GM21367 (cell line): ENCODE data around the gene PFDN2.

ENCODE experiments used
- ATAC-seq: cut with Tn5 transposase; IDR thresholded peaks from one replicate; pipeline ENCODE4 v1.9.1; 2021; ENCODE audit not compliant: unreplicated experiment

PFDN2 gene

DNA sequence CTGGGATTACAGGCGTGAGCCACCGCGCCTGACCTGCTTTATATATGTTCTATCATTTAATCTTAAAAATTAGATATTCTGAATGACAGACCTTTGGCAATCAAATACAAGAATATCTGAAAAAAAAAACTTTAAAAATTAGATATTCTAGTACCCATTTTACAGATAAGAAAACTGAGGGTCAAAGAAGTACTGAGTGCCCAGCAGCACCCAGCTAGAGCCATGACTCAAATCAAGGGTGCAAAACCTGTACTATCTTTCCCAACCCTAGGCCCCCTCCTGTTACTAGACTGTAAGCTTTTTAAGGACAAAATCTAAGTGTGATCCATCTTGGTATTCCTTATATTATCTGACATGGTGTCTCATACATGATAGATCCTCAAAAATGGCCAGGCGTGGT lies 56.4 kb downstream of the PFDN2 start:
- no peak for ATAC-seq

DNA sequence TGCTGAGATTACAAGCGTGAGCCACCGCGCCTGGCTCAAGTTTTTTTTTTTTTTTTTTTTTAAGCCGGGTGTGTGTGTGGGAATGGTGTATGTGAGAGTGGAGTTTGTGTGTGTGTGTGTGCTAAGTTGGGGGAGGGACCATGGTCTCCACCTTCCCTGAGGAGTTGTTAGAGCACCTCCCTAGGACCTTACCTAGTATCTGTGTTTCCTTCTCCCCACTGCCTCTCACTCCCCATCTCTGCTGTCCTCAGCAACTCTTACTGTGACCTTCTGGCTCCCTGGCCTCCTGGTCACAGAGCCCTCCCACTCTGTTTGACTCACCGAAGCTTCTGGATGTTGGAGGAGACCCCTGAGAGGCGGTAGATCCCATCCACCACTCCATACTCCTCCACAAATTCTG lies 58.5 kb downstream of the PFDN2 start:
- no peak for ATAC-seq

DNA sequence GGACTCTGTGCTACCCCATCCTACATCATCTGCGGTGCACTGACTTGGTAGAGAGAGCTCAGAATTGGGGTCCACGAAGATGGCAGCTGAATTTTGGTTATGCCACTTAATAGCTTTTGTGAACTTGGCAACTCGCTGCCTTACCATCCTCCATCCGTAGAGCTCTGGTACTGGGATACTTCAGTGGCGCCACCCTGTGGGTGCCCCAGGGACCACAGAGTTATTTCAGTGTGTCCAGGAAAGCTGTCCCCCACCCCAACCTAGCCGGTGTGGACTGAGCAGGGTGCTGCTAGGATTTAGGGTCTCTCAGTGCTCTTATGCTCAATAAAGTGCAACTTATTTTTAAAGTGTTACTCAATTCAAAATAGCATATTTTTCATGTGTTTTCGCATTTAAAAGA lies 63.0 kb downstream of the PFDN2 start:
- no peak for ATAC-seq

DNA sequence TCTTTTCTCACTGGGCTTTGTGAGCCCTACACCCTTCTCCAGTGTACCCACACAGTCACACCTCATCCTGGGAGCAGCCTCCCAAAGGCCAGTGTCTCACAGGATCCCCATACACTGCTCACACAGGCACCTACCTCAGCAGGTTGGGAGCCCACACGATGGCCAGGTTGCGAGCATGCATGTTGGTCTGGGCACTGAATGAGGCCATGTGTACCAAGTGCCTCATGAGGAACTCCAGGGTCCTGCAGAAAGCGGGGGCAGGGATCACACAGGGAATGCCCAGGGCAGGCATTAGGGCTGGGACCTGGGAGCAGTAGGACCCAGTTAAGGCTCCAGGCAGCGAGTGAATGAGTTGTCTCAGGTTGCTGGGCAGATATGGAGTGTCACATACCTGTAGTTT lies 63.6 kb downstream of the PFDN2 start:
- no peak for ATAC-seq

DNA sequence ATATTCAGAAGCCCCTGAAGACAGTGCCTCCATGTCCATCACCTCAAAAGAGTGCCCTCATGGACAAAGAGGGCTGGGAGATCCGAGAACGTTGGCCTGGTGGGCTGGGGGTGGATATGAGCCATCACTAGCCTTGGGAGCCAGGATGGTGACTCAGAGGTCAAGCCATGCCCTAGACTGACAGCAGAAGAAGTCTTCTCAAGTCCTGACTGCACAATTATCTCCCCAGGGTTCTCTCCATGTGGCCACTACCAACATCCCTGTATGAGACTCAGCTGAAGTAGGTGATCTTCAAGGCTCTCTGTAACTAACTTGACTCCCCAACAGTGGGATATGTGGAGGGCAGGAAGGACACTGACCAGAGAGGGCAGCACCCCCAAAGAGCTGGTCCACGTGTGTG lies 64.9 kb downstream of the PFDN2 start:
- ATAC-seq = no peak

DNA sequence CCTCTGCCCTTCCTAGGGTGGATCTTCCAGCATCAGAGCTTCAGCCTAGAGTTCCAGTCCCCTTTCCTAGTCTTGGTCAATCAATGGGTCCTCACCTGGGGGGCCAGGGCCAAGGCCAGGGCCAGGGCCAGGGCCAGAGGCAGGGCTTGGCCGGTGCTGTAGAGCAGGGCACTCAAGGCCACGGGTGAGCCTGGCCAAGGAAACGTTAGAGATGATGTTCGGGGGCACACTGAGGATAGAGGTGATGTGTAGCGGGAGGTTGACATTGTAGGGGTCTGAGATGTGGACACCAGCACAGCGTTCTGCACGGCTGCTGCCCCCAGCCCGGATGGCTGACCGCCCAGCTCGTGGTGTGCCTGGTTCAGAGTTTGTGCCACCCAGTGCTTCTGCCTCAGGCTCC lies 66.6 kb downstream of the PFDN2 start:
- no peak for ATAC-seq
